ENCODE measurements around the gene ELOB.

DNA sequence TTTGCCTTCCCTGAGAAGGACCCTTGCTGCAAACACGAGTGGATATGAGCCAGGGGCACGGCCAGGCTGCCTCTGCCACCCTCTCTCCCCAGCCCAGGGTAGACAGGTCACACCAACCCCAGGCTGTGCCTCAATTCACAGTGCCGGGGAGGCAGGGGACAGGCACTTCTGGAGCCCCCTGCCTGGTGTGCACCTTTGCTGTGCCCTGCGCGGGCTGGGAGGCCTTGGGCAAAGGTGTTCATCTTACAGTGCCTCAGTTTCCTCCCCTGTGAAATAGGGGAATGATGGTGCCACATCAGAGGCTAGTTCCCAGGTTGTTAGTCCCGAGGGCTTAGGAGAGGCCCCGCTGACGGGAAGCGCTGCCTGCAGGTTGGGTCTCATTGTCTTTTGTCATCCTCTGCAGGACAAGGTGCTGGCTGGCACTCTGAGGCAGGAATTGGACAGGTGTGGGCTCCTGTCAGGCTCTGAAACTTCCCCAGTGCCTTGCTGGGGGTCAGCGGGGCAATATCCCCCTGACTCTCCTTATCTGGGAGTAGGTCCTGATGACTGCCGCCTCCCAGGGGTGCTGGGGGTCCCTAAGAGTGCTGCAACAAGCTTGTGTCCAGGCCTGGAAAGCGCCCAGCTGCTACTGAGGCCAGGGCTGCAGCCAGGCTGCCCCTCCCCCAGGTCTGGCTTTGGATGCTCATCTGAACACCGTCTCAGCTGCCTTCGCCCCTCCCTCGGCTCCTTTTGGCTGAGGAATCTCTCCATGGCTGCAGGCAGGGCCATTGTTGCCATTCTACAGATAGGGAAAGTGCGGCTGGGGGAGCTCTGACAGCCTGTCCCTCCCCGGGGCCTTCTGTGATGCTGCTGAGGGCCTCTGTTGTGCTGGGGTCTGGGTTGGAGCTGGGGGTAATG lies 43.1 kb upstream of the ELOB start:
- TF ChIP-seq, protein P1, sequence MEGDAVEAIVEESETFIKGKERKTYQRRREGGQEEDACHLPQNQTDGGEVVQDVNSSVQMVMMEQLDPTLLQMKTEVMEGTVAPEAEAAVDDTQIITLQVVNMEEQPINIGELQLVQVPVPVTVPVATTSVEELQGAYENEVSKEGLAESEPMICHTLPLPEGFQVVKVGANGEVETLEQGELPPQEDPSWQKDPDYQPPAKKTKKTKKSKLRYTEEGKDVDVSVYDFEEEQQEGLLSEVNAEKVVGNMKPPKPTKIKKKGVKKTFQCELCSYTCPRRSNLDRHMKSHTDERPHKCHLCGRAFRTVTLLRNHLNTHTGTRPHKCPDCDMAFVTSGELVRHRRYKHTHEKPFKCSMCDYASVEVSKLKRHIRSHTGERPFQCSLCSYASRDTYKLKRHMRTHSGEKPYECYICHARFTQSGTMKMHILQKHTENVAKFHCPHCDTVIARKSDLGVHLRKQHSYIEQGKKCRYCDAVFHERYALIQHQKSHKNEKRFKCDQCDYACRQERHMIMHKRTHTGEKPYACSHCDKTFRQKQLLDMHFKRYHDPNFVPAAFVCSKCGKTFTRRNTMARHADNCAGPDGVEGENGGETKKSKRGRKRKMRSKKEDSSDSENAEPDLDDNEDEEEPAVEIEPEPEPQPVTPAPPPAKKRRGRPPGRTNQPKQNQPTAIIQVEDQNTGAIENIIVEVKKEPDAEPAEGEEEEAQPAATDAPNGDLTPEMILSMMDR (IDR thresholded peaks at IDR 0.05 in 4 of 5, conservative IDR thresholded peaks at IDR 0.05 in 1 of 5) = no peak
- no peak for TF ChIP-seq POLR2A (IDR thresholded peaks at IDR 0.05)
